ENCODE data around the gene VPS37D. TPM values are rescaled to one million over a fixed set of nuclear protein-coding genes. Genes with fewer than 3 reads are reported as not detected.
A peak's percentile ranks its signal among the peaks of the same experiment; 100 is the strongest.
"Not testable (repeated sequence)": the region's sequence is repeated elsewhere in the genome, so short reads cannot be mapped to it uniquely, and the experiment has no call there.

Gene VPS37D
- total RNA-seq, 4 donors from 2014 or later, result 2.5 to 7.1 (median 4.0) TPM

GRCh38 chr7:73718905-73719805 lies 51.5 kb downstream of the VPS37D start, which contains the start of gene STX1A:
TSS of gene STX1A (minus strand) at chr7:73719669. CDS start at chr7:73719631, 38 bp downstream.
- peaks cover 32 to 65% (median 58%) of the 10 kb centered on the region in 4 donors for H3K4me1 ChIP-seq
- 0% methylated on average over 13 of the region's 96 CpGs for WGBS
- no peak for DNase-seq (ENCODE audit: extremely low spot score)
- H3K27me3 ChIP-seq, result no peaks in the 10 kb centered on the region
- TF ChIP-seq POLR2AphosphoS5 (IDR thresholded peaks at IDR 0.05), result peak; percentile 13 to 63
- no peak for TF ChIP-seq EP300 (IDR thresholded peaks at IDR 0.05)
- H3K36me3 ChIP-seq, result no peaks in the 10 kb centered on the region
- no peaks in the 10 kb centered on the region for H3K9me3 ChIP-seq
- H3K4me3 ChIP-seq, result peak within 1 kb of the TSS; percentile 76 to 90 (median 87)
- intact Hi-C loops (cut with DNase I), result loop anchor here (5.0 kb wide), 1 partner anchor 37 kb away; the partner anchor contains the start of genes BUD23 and DNAJC30
- H3K27ac ChIP-seq (replicated peaks in 1 of 4), result peak within 1 kb of the TSS; percentile 72 to 85 (median 76)

DNA sequence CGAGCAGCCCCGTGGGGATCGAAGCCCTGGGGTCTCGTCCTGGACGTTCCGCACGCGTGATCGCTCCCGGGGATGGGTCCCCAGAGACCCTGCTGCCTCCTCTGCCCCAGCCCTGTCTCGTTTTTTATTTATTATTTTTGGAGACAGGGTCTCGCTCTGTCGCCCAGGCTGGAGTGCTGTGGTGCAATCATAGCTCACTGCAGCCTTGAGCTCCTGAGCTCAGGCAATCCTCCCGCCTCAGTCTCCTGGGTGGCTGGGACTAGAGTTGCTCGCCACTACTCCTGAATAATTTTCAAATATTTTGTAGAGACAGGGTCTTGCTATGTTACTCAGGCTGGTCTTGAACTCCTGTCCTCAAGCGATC lies 52.2 kb downstream of the VPS37D start:
- H3K4me3 ChIP-seq, result peak overlapping the region; percentile 76 to 90 (median 87)
- H3K27me3 ChIP-seq, result no peaks in the 10 kb centered on the region
- H3K36me3 ChIP-seq, result no peaks in the 10 kb centered on the region
- no peaks in the 10 kb centered on the region for H3K9me3 ChIP-seq
- DNase-seq (ENCODE audit: extremely low spot score), result no peak
- intact Hi-C loops (cut with DNase I), result loop anchor here (5.0 to 10.0 kb wide), 2 partner anchors 37 to 55 kb away; partner anchors contain the start of genes BUD23, DNAJC30 and VPS37D
- TF ChIP-seq, protein P1, sequence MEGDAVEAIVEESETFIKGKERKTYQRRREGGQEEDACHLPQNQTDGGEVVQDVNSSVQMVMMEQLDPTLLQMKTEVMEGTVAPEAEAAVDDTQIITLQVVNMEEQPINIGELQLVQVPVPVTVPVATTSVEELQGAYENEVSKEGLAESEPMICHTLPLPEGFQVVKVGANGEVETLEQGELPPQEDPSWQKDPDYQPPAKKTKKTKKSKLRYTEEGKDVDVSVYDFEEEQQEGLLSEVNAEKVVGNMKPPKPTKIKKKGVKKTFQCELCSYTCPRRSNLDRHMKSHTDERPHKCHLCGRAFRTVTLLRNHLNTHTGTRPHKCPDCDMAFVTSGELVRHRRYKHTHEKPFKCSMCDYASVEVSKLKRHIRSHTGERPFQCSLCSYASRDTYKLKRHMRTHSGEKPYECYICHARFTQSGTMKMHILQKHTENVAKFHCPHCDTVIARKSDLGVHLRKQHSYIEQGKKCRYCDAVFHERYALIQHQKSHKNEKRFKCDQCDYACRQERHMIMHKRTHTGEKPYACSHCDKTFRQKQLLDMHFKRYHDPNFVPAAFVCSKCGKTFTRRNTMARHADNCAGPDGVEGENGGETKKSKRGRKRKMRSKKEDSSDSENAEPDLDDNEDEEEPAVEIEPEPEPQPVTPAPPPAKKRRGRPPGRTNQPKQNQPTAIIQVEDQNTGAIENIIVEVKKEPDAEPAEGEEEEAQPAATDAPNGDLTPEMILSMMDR (IDR thresholded peaks at IDR 0.05), result no peak
- TF ChIP-seq EP300 (IDR thresholded peaks at IDR 0.05) (no peak), POLR2A (IDR thresholded peaks at IDR 0.05; ENCODE audit: low read depth) (no peak), POLR2AphosphoS5 (IDR thresholded peaks at IDR 0.05) (no peak)
- peaks cover 32 to 65% (median 58%) of the 10 kb centered on the region in 4 donors for H3K4me1 ChIP-seq
- 18% methylated on average over 8 of the region's 16 CpGs for WGBS
- H3K27ac ChIP-seq (replicated peaks in 1 of 4), result peak overlapping the region; percentile 55 to 85 (median 66)

DNA sequence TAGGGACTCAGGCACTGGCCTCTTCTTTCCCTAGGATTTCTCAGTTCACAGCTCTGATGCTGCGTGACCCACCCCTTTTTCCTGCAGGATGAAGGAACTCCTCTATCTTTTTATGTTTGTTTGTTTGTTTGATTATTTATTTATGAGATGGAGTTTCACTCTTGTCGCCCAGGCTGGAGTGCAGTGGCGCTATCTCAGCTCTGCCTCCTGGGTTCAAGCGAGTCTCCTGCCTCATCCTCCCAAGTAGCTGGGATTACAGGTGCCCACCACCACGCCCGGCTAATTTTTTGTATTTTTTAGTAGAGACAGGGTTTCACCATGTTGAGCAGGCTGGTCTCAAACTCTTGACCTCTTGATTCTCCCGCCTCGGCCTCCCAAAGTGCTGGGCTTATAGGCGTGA lies 52.8 kb downstream of the VPS37D start:
- DNase-seq (ENCODE audit: extremely low spot score); H3K9me3 ChIP-seq; H3K27me3 ChIP-seq; H3K4me3 ChIP-seq; H3K36me3 ChIP-seq: not testable (repeated sequence)
- Histone ChIP-seq H3K4me1 (peaks cover 32 to 62% (median 54%) of the 10 kb centered on the region in 4 donors), H3K27ac (replicated peaks in 1 of 4) (peak overlapping the region in 3 of 4 donors; percentile 55 to 85 (median 61))
- 96% methylated on average over 9 of the region's 9 CpGs for WGBS
- intact Hi-C loops (cut with DNase I), result loop anchor here (10.0 kb wide), 1 partner anchor 56 kb away; the partner anchor contains the start of gene VPS37D

- peak overlapping the region; percentile 28 to 85 (median 52) for H3K27ac ChIP-seq (replicated peaks in 1 of 4)
- H3K4me3 ChIP-seq, result no peak overlapping the region
- no peaks in the 10 kb centered on the region for H3K9me3 ChIP-seq
- intact Hi-C loops (cut with DNase I), result loop anchor here (10.0 kb wide), 1 partner anchor 57 kb away; the partner anchor contains the start of gene VPS37D
- peaks cover 0 to 4% (median 0%) of the 10 kb centered on the region in 4 donors for H3K27me3 ChIP-seq
- H3K36me3 ChIP-seq, result no peaks in the 10 kb centered on the region
- TF ChIP-seq POLR2AphosphoS5 (IDR thresholded peaks at IDR 0.05) (peak in 1 of 2 donors; percentile 20), POLR2A (IDR thresholded peaks at IDR 0.05; ENCODE audit: low read depth) (no peak), EP300 (IDR thresholded peaks at IDR 0.05) (no peak)
- H3K4me1 ChIP-seq, result peaks cover 29 to 52% (median 44%) of the 10 kb centered on the region in 4 donors
- no peak for DNase-seq (ENCODE audit: extremely low spot score)
- 80% methylated on average over 2 of the region's 3 CpGs for WGBS
Observed at GRCh38 chr7:73721377-73721817, 53.8 kb downstream of the VPS37D start.

Small RNA genes lying within 50 kb of the gene (small RNA-seq; reads per million reads assigned to genes)
- gene MIR4284, result 0 reads per million in 3 donors

Other genes starting within 250 kb of the VPS37D start
- gene FZD9, start 234.1 kb upstream of the VPS37D start, total RNA-seq, result 1 to 10 TPM in 2 of 4 donors, under 1 TPM in 2; under 0.01 to 1.7 (median 1.1) TPM
- 10 to 100 TPM; 55.3 to 72.2 (median 66.2) TPM for gene BAZ1B, start 145.5 kb upstream of the VPS37D start, total RNA-seq
- 100 to 1,000 TPM; 107 to 131 (median 109) TPM for gene BCL7B, start 110.1 kb upstream of the VPS37D start, total RNA-seq
- gene TBL2, start 89.3 kb upstream of the VPS37D start, total RNA-seq, result 10 to 100 TPM; 19.1 to 52.5 (median 38.2) TPM
- gene MLXIPL, start 43.3 kb upstream of the VPS37D start, total RNA-seq, result 10 to 100 TPM in 2 of 4 donors, 1 to 10 TPM in 2; 6.5 to 19.5 (median 10.3) TPM
- 1 to 10 TPM; 4.5 to 7.5 (median 5.5) TPM for gene DNAJC30, start 15.6 kb downstream of the VPS37D start, total RNA-seq
- 10 to 100 TPM; 43.2 to 51.5 (median 48.6) TPM for gene BUD23, start 15.8 kb downstream of the VPS37D start, total RNA-seq
- gene STX1A, start 51.8 kb downstream of the VPS37D start, total RNA-seq, result 10 to 100 TPM in 2 of 4 donors, 1 to 10 TPM in 2; 7.1 to 16.0 (median 9.6) TPM
- gene ABHD11, start 71.0 kb downstream of the VPS37D start, total RNA-seq, result 1 to 10 TPM; 6.1 to 7.9 (median 7.2) TPM
- gene CLDN3, start 102.4 kb downstream of the VPS37D start, total RNA-seq, result under 1 TPM in 1 of 4 donors, not detected in 3; 0.80 TPM
- 1 to 10 TPM in 2 of 4 donors, under 1 TPM in 2; 0.42 to 3.1 (median 1.7) TPM for gene CLDN4, start 163.2 kb downstream of the VPS37D start, total RNA-seq
- 1 to 10 TPM in 3 of 4 donors, under 1 TPM in 1; 0.83 to 4.0 (median 2.8) TPM for gene METTL27, start 174.7 kb downstream of the VPS37D start, total RNA-seq
- gene TMEM270, start 193.3 kb downstream of the VPS37D start, total RNA-seq, result not detected